GM18907 (cell line): Measurements from ENCODE around the gene CCDC47.
A peak's percentile ranks its signal among the peaks of the same experiment; 100 is the strongest.

Experiments
- ATAC-seq: cut with Tn5 transposase; IDR thresholded peaks from one replicate; pipeline ENCODE4 v1.9.1; 2021; ENCODE audit warnings: mild to moderate bottlenecking, moderate library complexity; ENCODE audit not compliant: unreplicated experiment

The CCDC47 gene

DNA sequence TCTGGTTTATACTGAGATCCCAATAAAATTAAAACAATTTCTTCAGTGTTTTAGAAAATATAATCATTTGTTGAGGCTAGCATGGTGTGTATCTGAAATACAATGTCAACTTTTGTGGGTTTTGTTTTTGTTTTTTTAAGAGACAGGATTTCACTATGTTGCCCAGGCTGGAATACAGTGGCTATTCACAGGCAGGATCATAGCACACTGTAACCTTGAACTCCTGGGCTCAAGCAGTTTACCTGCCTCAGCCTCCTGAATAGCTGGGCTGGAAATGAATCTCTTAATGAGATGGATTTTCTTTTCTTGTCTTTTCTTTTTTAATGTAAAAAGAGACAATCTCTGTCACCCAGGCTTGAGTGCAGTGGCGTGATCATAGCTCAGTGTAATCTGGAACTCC lies 12.7 kb upstream of the CCDC47 start:
- no peak for ATAC-seq

DNA sequence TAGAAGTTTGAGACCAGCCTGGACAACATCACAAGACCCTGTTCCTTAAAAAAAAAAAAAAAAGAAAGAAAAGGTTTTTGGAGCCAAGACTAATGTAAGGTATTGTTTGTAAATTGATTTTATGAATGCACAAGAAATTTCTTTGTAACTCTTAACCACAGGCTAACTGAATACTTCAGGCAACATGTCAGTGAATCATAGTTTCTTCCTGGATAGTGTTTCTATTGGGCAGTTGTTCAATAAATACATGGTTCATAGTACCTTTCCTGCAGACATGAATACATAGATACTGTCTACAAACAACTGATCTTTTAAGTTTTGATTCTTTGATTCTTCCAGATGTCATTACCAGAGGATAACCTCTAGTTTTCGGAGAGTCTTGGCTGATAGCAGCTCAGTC lies 12.2 kb upstream of the CCDC47 start:
- ATAC-seq, result no peak

DNA sequence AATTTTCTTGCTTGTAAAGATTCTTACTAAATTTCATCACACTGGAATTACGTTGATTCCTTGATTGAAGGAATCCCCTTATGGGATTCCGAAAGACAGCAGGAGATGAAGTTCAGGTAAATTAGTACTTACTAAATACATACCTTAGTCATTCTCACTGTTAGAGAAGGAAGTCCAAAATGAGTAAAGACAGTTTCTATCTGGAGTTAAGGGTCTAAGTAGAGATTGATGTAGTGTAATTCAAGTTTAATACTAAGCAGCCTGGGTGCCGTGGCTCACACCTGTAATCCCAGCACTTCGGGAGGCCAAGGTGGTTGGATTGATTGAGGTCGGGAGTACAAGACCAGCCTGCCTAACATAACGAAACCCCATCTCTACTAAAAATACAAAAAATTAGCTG lies 10.1 kb upstream of the CCDC47 start:
- ATAC-seq, result no peak

DNA sequence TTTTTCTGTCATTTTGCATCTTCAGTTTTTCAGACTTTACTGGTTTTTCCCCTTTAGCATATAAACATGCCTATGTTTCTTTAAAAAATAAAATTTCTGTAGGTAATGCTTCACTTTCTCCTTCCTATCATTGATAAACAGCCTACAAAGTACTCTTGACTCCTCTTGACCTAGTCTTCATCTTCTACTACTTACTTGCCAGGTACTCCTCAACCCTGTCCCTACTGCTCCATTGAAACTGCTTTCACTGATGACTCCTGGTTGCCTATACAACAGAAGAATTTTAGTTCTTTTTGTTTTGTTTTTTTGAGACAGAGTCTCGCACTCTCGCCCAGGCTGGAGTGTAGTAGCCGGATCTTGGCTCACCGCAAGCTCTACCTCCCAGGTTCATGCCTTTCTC lies 7.5 kb upstream of the CCDC47 start:
- no peak for ATAC-seq

DNA sequence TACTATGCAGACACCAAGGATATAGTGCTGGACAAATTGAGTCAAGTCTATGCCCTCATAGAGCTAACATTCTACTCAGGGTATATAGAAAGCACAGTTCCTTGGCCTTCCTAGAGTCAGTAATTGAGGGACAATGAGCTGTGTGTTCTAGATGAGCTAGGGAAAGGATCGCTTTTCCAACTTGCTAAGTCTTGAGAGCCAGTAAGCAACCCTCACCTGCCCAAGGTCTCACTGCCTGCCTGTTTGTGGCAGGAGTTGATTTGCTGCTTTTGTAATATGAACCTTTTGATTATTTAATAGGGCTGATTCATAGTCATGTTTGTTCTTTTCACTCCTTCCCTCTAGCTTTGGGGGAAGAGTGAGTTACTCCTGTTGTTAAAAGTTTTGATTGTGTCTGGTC lies 7.1 kb upstream of the CCDC47 start:
- ATAC-seq, result no peak

DNA sequence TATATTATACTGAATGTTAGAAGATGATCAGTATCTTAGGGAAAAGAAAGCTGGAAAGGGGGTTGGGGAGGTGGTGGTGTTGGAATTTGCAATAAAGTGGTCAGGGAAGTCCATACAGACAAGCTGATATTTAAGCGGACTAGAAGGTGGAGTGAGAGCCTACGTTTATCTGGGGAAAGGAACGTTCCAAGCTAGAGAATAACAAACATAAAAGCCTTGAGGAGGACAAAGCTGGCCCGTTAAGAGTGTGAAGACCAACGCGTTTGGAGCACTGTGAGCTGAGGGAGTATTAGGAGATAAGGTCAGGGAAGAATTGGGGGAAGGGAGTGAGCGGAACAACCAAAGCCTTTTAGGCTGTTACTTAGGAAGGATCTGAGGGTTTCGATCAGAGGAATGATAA lies 2.0 kb upstream of the CCDC47 start:
- no peak for ATAC-seq

DNA sequence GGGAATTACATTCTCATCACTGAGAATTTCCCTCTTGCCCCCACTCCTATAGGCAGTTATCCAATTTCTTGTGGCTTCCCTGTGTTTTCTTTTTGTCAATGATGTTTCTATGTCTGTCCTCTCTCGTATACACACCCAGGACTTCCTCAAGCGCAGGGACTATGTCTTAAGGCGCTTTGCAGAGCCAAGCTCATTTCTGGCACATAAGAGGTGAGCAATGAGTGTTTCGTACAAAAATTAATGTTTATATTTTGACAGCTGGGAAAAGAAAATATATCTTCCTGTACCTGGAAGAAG lies 1.5 kb upstream of the CCDC47 start:
- ATAC-seq, result no peak

DNA sequence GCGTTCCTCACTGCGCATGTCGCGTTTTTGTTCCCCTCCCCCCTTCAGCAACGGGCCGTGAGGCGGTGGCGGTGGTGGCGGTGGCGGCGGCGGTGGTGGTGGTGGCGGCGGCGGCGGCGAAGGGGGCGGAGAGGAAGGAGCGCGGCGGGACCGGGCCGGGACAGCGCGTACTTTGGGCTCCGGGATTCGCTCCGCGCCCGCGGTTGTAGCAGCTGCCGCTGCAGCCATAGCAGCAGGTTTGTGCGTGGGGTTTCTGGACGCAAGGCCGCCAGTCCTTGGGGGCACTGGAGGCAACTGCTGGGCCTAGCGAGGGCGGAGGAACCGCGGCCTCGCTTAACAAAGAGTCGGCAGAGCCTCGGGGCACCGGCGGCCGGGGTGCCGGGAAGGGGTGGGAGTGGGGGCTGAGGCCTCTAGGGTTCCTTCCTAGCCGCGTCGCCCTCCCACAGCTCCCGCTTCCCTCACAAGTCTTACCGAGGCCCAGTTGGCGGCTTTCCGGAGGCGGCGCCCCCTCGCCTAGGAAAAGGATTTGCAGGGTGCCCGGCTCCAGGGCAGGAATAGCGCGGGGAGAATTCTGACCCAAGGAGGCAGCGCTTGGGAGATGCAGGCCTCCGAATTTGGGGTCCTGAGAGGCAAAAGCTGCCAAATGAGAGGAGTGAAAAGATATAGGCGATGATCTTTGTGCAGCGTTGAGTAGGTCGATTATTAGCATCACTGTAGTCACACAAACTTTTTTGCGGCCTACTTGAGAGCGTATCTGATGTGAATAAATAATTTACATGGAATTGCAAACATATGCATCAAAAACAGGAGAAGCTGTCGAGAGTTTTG lies 958 bp upstream of the CCDC47 start, which contains the start of gene DDX42:
DDX42 (plus strand) TSS at position 30 of the 828 bp plus-strand sequence. CDS start 12,880 bp downstream, outside the sequence.
- peak; percentile 9 for ATAC-seq

DNA sequence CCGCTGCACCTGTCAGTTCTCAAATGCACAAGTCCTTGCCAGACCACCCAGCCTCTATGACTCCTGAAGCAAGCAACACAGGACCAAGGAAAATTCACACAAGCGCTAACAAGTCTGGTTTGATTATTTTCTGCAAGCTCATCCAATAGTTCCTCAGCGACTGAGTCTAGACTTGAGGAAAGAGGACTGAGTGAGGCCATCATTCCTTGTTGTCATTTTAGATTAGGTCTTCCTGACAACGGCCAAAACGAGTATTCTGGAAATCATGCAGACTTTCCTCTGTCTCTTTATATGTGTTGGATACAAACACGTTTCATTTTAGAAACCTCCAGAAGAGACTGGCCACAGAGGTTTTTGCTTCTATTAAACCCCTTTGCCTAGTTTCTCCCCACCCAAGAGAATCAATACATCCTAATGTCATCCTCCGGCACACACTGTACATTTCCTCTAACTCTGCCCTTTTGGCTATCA lies 561 bp downstream of the CCDC47 start:
- no peak for ATAC-seq

DNA sequence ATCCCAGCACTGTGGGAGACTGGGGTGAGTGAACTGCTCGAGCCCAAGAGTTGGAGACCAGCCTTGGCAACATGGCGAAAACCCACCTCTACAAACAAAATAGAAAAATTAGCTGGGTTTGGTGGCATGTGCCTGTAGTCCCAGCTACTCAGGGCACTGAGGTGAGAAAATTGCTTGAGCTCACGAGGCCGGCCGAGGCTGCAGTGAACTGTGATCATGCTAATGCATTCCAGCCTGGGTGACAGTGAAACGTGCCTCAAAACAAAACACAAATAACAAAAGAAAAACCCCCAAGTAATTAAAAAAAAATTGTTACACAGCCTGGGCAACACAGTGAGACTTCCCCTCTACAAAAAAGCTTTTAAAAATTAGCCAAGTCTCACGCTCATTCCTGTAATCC lies 5.0 kb downstream of the CCDC47 start:
- no peak for ATAC-seq

DNA sequence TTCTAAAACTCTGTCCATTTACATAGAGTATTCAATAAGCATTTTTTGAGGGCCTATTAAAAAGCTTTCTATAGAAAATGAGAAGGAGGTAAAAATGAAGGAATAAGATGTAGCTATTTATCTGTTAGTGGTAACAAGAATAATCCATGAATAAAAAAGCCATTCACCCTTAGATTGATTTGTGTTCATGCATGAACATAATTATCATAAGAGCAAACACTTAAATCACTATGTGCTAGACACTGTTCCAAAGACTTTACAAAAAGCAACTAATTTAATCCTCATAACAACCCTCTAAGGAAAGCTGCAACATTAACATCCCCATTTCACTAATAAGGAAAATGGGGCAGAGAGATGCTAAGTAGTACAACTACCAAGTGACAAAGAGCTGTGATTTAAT lies 6.6 kb downstream of the CCDC47 start:
- no peak for ATAC-seq

DNA sequence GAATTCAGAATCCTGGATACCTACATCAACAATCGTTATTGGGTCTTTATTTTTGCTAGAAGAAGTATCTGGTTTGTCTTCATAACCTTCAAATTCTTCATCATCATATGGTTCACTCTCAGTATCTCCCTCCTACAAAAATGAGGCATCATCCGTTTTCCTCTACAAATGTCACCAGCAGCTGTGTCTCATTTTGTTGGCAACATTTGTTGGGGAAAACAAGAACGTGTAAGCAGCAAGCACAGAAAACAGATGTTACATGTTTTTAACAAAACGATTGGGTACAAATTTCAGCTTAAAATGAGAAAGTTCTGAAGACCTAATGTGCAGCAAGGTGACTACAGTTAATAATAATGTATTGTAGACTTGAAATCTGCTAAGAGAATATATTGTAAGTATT lies 8.7 kb downstream of the CCDC47 start:
- ATAC-seq, result no peak

DNA sequence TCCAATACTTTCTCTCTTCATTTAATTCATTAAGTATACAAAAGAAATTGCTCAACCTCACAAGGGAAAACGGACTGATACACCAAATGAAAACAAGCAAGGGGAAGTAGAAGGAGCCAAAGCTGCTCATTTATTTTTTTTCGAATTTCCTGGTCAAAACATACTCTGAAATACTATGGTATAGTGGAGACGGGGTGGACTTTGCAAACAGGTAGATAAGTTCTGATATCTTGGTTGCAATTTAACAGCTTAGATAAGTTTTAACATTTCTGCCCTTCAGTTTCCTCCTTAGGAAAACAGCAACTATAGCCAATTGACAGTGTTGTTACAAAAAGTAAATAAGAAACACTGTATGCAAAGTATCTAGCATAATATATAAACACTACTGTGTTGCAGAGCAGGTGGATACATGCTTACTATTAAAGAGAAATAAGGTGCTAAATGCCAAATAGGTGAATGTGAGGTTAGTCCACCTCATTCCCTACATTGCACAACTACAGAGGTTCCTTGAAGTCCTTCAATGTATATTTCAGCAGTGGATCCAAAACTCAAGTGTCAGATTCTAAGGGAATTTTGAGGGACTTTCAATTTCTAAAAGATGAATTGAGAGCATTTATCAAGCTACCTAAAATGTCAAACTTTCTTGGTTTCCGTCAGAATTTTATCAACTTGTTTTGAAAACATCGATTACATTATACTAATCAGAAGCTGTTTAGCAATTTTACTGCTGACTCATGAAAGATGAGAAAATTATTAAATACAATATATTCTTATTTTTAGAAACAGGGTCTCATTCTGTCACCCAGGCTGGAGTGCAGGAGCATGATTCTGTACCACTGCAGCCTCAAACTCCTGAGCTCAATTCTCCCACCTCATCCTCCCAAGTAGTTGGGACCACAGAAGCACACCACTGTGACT lies 11.0 kb downstream of the CCDC47 start:
- ATAC-seq, result no peak

DNA sequence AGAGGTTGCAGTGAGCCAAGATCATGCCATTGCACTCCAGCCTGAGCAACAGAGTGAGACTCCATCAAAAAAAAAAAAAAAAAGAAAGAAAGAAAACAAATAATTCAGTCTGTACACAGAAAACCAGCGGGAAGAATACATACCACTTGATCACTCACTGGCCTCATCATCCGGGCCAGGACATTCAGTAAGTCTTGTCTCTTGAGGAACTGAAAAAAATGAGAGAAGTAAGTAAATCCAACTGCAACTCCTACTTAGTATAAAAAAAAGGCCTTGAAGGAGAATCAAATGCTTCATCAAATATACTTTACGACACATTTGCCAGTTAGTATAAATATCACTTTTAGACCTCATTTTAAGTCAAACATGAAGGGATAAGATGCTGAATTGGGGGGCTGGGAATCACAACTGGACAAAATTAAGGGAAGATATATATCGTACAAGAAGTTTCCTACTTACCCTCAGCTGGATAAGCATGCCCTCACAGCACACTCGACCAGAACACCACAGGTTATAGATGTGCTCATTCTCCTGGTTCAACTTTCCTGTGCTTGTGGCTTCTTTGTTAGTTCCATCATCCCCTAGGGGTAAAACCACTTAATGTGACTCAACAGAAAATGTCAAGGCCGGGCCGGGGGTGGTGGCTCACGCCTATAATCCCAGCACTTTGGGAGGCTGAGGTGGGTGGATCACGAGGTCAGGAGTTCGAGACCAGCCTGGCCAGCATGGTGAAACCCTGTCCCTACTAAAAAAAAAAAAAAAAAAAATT lies 12.4 kb downstream of the CCDC47 start:
- ATAC-seq, result no peak

DNA sequence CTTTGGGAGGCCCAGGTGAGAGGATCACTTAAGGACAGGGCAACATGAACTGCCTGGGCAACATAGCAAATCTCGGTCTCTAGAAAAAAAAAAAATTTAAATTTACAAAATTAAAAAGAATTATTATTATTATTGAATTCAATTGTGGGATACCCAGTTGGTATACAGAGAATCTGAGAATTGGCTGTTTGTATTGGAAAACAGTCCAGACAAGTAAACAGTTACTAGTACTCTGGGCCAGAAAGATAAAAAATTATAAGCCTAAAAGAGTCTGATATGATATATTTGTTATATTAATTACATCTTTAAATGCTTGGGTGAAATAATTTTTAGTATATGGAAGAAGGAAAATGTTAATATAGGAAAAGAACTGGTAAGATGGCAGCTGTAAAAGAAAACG lies 15.0 kb downstream of the CCDC47 start:
- ATAC-seq, result no peak

DNA sequence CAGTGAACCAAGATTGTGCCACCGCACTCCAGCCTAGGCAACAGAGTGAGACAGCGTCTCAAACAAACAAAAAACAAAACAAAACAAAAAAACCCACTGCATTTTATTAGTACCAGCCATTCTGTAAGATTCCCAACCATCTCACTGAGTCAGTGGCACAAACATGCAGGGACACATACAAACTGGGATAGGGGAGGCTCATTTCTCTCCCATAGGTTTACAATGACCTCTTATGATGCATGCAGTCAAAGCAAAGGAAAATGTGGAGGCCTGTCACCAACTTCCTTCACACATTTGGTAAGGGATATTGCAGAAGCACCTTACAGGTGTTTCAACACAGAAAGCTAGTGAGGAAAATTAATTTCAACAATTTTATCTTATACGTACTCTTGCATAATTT lies 19.4 kb downstream of the CCDC47 start:
- no peak for ATAC-seq

DNA sequence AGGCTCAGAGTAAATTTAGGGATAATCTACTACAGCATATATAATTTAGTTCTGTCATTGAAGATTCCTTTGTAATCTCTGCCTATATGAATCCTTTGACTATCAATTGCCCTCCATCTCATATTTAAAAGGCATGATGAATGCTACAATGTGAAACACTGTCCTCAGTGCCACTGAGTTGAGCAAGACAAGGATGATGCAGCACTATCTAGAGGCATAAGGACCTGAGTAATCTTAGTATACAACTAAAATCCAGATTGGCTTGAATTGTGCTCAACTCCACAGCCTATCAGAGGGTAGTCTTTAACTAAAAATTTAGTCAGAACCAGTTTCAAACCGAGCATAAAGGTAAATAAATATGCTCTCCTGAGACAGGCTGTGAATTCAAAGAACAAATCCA lies 20.2 kb downstream of the CCDC47 start:
- ATAC-seq, result no peak

DNA sequence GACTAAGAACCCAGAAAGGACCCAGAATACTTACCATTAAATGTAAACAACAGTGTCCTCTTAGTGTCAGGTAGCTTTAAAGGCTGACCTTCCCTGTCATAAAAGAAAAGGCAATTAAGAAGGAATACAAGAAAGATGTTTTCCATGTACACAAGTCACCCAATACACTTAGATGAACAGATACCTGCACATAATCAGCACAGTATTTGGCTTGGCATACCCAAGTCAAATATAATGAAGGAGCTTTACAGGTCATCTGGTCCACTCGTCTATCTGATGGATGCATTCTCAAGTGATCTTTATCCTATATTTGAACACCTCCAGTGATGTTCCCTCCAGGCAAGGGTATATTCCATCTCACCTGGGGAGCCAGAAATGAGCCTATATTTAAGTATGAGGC lies 20.7 kb downstream of the CCDC47 start:
- ATAC-seq, result no peak

DNA sequence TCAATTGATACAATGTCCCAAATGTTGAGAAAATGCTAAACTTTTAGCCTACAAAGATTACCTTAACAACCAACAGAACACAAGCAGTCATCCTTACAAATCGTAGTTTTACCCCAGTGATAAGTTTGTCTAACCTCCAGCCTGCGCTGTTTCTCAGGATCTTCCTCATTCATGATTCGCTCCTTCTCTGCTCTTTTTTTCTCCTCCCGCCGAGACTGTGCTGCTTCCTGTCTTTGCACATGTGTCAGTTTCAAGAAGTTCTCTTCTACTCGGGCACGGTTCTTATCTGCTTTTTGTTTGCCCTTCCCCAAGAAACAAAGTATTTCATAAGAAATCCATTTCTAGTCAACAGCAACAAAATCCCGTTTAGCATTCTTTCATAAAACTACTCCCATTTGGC lies 21.6 kb downstream of the CCDC47 start:
- ATAC-seq, result no peak

DNA sequence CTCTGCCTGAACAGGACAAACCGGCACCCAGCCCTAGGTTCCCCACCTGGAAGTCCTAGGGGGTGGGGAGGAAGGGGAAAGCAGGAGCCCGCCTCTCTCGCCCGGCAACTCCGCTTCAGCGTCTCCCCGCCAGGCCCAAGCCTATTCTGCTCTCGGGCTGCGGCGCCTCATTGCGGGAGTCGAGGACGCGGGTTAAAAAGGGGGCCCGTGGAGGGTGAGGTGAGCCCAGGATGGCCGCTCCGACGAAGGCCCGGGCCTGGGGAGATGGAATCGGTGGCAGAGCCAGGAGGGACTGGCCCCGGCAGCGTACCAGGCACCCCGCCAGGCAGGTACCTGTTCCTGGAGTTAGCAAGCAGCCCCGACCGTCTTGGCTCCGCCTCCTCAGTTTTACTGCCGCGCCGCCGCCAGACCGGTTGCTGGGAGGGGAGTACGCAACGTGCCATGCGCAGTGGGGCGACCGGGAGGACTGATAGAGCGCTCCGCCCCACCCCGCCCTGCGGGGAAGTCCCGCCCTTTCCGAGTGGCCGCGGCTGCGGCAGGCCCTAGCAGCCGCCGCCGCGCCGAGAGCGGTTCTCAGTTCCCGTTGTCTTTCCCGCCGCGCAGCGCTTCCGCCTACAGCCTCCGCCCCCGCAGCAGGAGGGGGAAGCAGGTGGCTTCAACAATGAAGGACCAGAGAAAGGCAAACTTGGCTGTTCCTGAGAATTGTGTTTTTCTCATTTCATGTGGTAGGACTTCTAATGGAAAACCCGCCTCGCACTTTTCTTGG lies 31.8 kb downstream of the CCDC47 start, which contains the start of gene STRADA:
STRADA (minus strand) TSS at position 392 of the 766 bp plus-strand sequence. CDS start 13,430 bp downstream, outside the sequence.
- peak; percentile 85 for ATAC-seq

DNA sequence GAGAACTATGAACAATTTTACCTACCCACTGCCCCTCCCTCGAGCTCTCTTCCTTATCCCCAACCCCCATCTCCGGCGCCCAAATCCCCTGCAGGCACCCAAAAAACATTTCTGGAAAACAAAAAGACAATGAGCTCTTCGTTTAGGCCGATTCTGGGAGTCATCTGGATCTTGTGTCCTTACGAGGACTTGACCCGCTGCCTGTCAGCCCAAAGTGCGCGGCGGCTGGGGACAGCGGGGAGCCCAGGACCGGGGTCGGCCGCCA lies 32.3 kb downstream of the CCDC47 start:
- ATAC-seq, result peak; percentile 36
